ENCODE measurements around the gene TTC23L.

GRCh38 chr5:34898258-34898895, 59.4 kb downstream of the TTC23L start:
- TF ChIP-seq CTCF (IDR thresholded peaks at IDR 0.05) (peak; percentile 57 to 79 (median 63)), EP300 (IDR thresholded peaks at IDR 0.05) (no peak), POLR2A (IDR thresholded peaks at IDR 0.05) (no peak)
